GM21423 (cell line): Measurements from ENCODE around the gene PDILT.
"Not testable (repeated sequence)": the region's sequence is repeated elsewhere in the genome, so short reads cannot be mapped to it uniquely, and the experiment has no call there.

Source experiments
- ATAC-seq: cut with Tn5 transposase; IDR thresholded peaks from one replicate; pipeline ENCODE4 v1.9.1; 2021; ENCODE audit warnings: mild to moderate bottlenecking, moderate library complexity; ENCODE audit not compliant: unreplicated experiment

Gene PDILT

GRCh38 chr16:20404637-20405036 lies at the start of gene PDILT:
Gene PDILT, minus strand, starts transcription at chr16:20404737. Its CDS starts 5,437 bp downstream, at chr16:20399300.
- no peak for ATAC-seq

GRCh38 chr16:20453633-20454032 lies 49.1 kb upstream of the PDILT start:
- ATAC-seq: not testable (repeated sequence)

GRCh38 chr16:20451364-20451763 lies 46.8 kb upstream of the PDILT start, which contains the start of gene ACSM2A:
Gene ACSM2A, plus strand, starts transcription at chr16:20451521. Its CDS starts 8,594 bp downstream, at chr16:20460115.
- not testable (repeated sequence) for ATAC-seq

- not testable (repeated sequence) for ATAC-seq
Measured at GRCh38 chr16:20446652-20447393, 42.3 kb upstream of the PDILT start.

GRCh38 chr16:20441859-20442258 lies 37.3 kb upstream of the PDILT start:
- ATAC-seq: not testable (repeated sequence)

GRCh38 chr16:20441191-20441590 lies 36.7 kb upstream of the PDILT start:
- ATAC-seq: no peak

- ATAC-seq: not testable (repeated sequence)
Measured at GRCh38 chr16:20440731-20441130, 36.2 kb upstream of the PDILT start.

GRCh38 chr16:20439820-20440231 lies 35.3 kb upstream of the PDILT start:
- not testable (repeated sequence) for ATAC-seq

GRCh38 chr16:20438950-20439349 lies 34.4 kb upstream of the PDILT start:
- not testable (repeated sequence) for ATAC-seq

GRCh38 chr16:20430948-20431347 lies 26.4 kb upstream of the PDILT start:
- no peak for ATAC-seq

- not testable (repeated sequence) for ATAC-seq
Measured at GRCh38 chr16:20430480-20430879, 25.9 kb upstream of the PDILT start.

- not testable (repeated sequence) for ATAC-seq
Measured at GRCh38 chr16:20429499-20429898, 25.0 kb upstream of the PDILT start.

- ATAC-seq: not testable (repeated sequence)
Measured at GRCh38 chr16:20427401-20427797, 22.9 kb upstream of the PDILT start.

- no peak for ATAC-seq
Measured at GRCh38 chr16:20424129-20424866, 19.8 kb upstream of the PDILT start.

GRCh38 chr16:20423772-20424128 lies 19.2 kb upstream of the PDILT start:
- not testable (repeated sequence) for ATAC-seq

- ATAC-seq: not testable (repeated sequence)
Measured at GRCh38 chr16:20421748-20422147, 17.2 kb upstream of the PDILT start.

GRCh38 chr16:20419093-20419492 lies 14.6 kb upstream of the PDILT start:
- not testable (repeated sequence) for ATAC-seq

GRCh38 chr16:20415541-20415940 lies 11.0 kb upstream of the PDILT start:
- no peak for ATAC-seq

GRCh38 chr16:20411055-20411454 lies 6.5 kb upstream of the PDILT start:
- no peak for ATAC-seq

GRCh38 chr16:20410121-20410723 lies 5.7 kb upstream of the PDILT start:
- no peak for ATAC-seq

- ATAC-seq: no peak
Measured at GRCh38 chr16:20409398-20410120, 5.0 kb upstream of the PDILT start, which contains the start of gene ACSM5. Gene ACSM5, plus strand, starts transcription at chr16:20409534. Its CDS starts 1,951 bp downstream, at chr16:20411485.
